ENCODE measurements around the gene HOMER3. TPM values are rescaled to one million over a fixed set of nuclear protein-coding genes. Genes with fewer than 3 reads are reported as not detected.

The HOMER3 gene
- total RNA-seq, 1 donor from 2014 or later = 30.9 TPM

- no peaks in the 10 kb centered on the region for H3K9me3 ChIP-seq
- H3K27me3 ChIP-seq = no peaks in the 10 kb centered on the region
- H3K36me3 ChIP-seq = peaks cover 0 to 59% of the 10 kb centered on the region in 2 donors
- H3K4me3 ChIP-seq = no peak overlapping the region
- H3K27ac ChIP-seq = no peak overlapping the region
- intact Hi-C loops (cut with DNase I) = no loop called here
- TF ChIP-seq POLR2A (IDR thresholded peaks at IDR 0.05) (no peak), POLR2AphosphoS5 (IDR thresholded peaks at IDR 0.05; ENCODE audit: insufficient read depth in 1 of 2, low read depth in 1 of 2) (no peak)
- TF ChIP-seq, protein P1, sequence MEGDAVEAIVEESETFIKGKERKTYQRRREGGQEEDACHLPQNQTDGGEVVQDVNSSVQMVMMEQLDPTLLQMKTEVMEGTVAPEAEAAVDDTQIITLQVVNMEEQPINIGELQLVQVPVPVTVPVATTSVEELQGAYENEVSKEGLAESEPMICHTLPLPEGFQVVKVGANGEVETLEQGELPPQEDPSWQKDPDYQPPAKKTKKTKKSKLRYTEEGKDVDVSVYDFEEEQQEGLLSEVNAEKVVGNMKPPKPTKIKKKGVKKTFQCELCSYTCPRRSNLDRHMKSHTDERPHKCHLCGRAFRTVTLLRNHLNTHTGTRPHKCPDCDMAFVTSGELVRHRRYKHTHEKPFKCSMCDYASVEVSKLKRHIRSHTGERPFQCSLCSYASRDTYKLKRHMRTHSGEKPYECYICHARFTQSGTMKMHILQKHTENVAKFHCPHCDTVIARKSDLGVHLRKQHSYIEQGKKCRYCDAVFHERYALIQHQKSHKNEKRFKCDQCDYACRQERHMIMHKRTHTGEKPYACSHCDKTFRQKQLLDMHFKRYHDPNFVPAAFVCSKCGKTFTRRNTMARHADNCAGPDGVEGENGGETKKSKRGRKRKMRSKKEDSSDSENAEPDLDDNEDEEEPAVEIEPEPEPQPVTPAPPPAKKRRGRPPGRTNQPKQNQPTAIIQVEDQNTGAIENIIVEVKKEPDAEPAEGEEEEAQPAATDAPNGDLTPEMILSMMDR (IDR thresholded peaks at IDR 0.05) = no peak
- H3K4me1 ChIP-seq = no peaks in the 10 kb centered on the region
- DNase-seq (ENCODE audit: extremely low spot score in 2 of 2) = no peak
These were observed 12.8 kb downstream of the HOMER3 start for GRCh38 chr19:18928018-18928805.

GRCh38 chr19:18924684-18925213 is 16.3 kb downstream of the HOMER3 start:
- H3K4me3 ChIP-seq = no peak overlapping the region
- no peaks in the 10 kb centered on the region for H3K27me3 ChIP-seq
- peaks cover 0 to 80% of the 10 kb centered on the region in 2 donors for H3K36me3 ChIP-seq
- H3K27ac ChIP-seq = no peak overlapping the region
- DNase-seq (ENCODE audit: extremely low spot score in 2 of 2) = no peak
- intact Hi-C loops (cut with DNase I) = no loop called here
- TF ChIP-seq POLR2AphosphoS5 (IDR thresholded peaks at IDR 0.05; ENCODE audit: insufficient read depth in 1 of 2, low read depth in 1 of 2) (no peak), POLR2A (IDR thresholded peaks at IDR 0.05) (no peak)
- TF ChIP-seq, protein P1 (IDR thresholded peaks at IDR 0.05) = no peak
- H3K9me3 ChIP-seq = no peaks in the 10 kb centered on the region
- H3K4me1 ChIP-seq = peaks cover 20% of the 10 kb centered on the region

- no peak for DNase-seq (ENCODE audit: extremely low spot score in 2 of 2)
- Histone ChIP-seq H3K4me1 (peaks cover 33% of the 10 kb centered on the region), H3K4me3 (no peak overlapping the region), H3K36me3 (peaks cover 0 to 61% of the 10 kb centered on the region in 2 donors), H3K9me3 (no peaks in the 10 kb centered on the region), H3K27me3 (no peaks in the 10 kb centered on the region), H3K27ac (no peak overlapping the region)
- intact Hi-C loops (cut with DNase I) = no loop called here
- no peak for TF ChIP-seq POLR2AphosphoS5 (IDR thresholded peaks at IDR 0.05; ENCODE audit: insufficient read depth in 1 of 2, low read depth in 1 of 2)
- TF ChIP-seq POLR2A (IDR thresholded peaks at IDR 0.05) = no peak
- TF ChIP-seq, protein P1 (IDR thresholded peaks at IDR 0.05) = no peak
These were observed 18.6 kb downstream of the HOMER3 start for GRCh38 chr19:18922228-18922985.

DNA sequence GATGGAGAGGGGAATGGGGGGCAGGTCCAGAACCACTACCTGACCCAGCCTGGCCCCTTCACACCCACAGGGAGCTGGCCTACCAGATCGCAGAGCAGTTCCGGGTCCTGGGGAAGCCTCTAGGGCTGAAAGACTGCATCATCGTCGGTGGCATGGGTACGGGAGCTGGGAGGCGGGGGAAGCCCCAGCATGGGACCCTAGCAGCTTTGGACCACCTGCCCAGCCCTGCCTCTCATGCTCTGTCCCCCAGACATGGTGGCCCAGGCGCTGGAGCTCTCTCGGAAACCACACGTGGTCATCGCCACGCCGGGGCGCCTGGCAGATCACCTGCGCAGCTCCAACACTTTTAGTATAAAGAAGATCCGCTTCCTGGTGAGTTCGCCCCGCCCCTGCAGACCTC is 19.4 kb downstream of the HOMER3 start:
- Histone ChIP-seq H3K9me3 (no peaks in the 10 kb centered on the region), H3K4me1 (peaks cover 41% of the 10 kb centered on the region), H3K36me3 (peaks cover 0 to 55% of the 10 kb centered on the region in 2 donors), H3K27me3 (no peaks in the 10 kb centered on the region), H3K27ac (no peak overlapping the region), H3K4me3 (no peak overlapping the region)
- DNase-seq (ENCODE audit: extremely low spot score in 2 of 2) = no peak
- TF ChIP-seq POLR2AphosphoS5 (IDR thresholded peaks at IDR 0.05; ENCODE audit: insufficient read depth in 1 of 2, low read depth in 1 of 2) (no peak), POLR2A (IDR thresholded peaks at IDR 0.05) (no peak)
- TF ChIP-seq, protein P1 (IDR thresholded peaks at IDR 0.05) = no peak
- intact Hi-C loops (cut with DNase I) = no loop called here

Measured in vagina (tissue), 2 donors.